Gastrocnemius medialis (tissue), 4 donors: ENCODE data around the gene CAPZB. TPM values are rescaled to one million over a fixed set of nuclear protein-coding genes. Genes with fewer than 3 reads are reported as not detected.

ENCODE experiments used
- ATAC-seq, 2 donors: fragments of 150-250 bp; one replicate each; pipeline ENCODE4 v1.9.1; 2016
- DNase-seq, 2 donors: peaks; one replicate each; pipeline ENCODE4 v3.0.0-alpha.2; 2019
- H3K27ac ChIP-seq, 4 donors: fragments of 200-600 bp; sonication (generic); 1 replicate in 1 of 4; 2 replicates in 3 of 4; pipeline ENCODE4 v1.5.1; 2016 to 2018; ENCODE audit warnings: mild to moderate bottlenecking in 2 of 4, moderate library complexity in 1 of 4
- H3K27me3 ChIP-seq, 3 donors: fragments of 200-600 bp; sonication (generic) in 2 of 3; 1 replicate in 1 of 3; 2 replicates in 2 of 3; pipeline versions ENCODE4 v1.5.1 to v1.6.0; 2016 to 2019; ENCODE audit warnings: mild to moderate bottlenecking in 1 of 3, moderate library complexity in 1 of 3
- H3K36me3 ChIP-seq, 2 donors: fragments of 200-600 bp; sonication (generic) in 1 of 2; one replicate each; pipeline ENCODE4 v1.5.1; 2017 to 2018
- H3K4me1 ChIP-seq, 2 donors: fragments of 200-600 bp; sonication (generic) in 1 of 2; one replicate each; pipeline ENCODE4 v1.5.1; 2016 to 2017; ENCODE audit warnings: mild to moderate bottlenecking in 2 of 2
- H3K4me3 ChIP-seq, 4 donors: fragments of 200-600 bp; sonication (generic) in 3 of 4; 1 replicate in 1 of 4; 2 replicates in 3 of 4; pipeline ENCODE4 v1.5.1; 2016 to 2019; ENCODE audit warnings: mild to moderate bottlenecking in 2 of 4
- H3K9me3 ChIP-seq, 3 donors: fragments of 200-600 bp; sonication (generic) in 2 of 3; 1 replicate in 1 of 3; 2 replicates in 2 of 3; pipeline ENCODE4 v1.5.1; 2016 to 2019
- POLR2A ChIP-seq, 2 donors: fragments of 450-650 bp; IDR thresholded peaks; one replicate each; pipeline ENCODE4 v1.6.1; 2017; ENCODE audit warnings: antibody characterized with exemption in 2 of 2, mild to moderate bottlenecking in 2 of 2, moderate library complexity in 2 of 2
- in situ Hi-C, 4 donors: fragments of 200-750 bp; cut with MboI; loops; one replicate each; pipeline versions ENCODE4 v1.15.0 to v1.8.0; 2017; ENCODE audit warnings: low sequenced_read_pairs in 4 of 4
- intact Hi-C: fragments of 100-400 bp; cut with DNase I; formaldehyde crosslinking; loops from one replicate; pipeline ENCODE4 v1.15.1; 2023; ENCODE audit warnings: low total_unique reads
- total RNA-seq, 4 donors: library from RNA; depleted of rRNA; stranded (reverse); fragments of >200 nt; gene quantifications; one replicate each; pipeline versions ENCODE4 v1.1.0 to v1.2.3, GENCODE V29; 2016
- TF ChIP-seq, protein P1 (sequence below), 5 experiments: fragments of 450-650 bp in 3 of 5; fragments of 200-600 bp in 2 of 5; sonication (generic) in 2 of 5; IDR thresholded peaks in 4 of 5; conservative IDR thresholded peaks in 1 of 5; 1 replicate in 4 of 5; 2 replicates in 1 of 5; pipeline ENCODE4 v1.5.1; 2016 to 2019; ENCODE audit warnings: antibody characterized with exemption in 5 of 5, mild to moderate bottlenecking in 3 of 5, moderate library complexity in 3 of 5

Gene CAPZB
- total RNA-seq, 4 donors from 2014 or later, result 48.6 to 93.8 (median 74.9) TPM

- DNase-seq (no peak), ATAC-seq (no peak)
- Histone ChIP-seq H3K27ac (no peak overlapping the region), H3K4me3 (no peak overlapping the region), H3K4me1 (peaks cover 45 to 49% of the 10 kb centered on the region in 2 donors), H3K9me3 (no peaks in the 10 kb centered on the region), H3K27me3 (no peaks in the 10 kb centered on the region), H3K36me3 (no peaks in the 10 kb centered on the region)
- in situ Hi-C loops (no loop called here), intact Hi-C loops (no loop called here)
- TF ChIP-seq, protein P1, sequence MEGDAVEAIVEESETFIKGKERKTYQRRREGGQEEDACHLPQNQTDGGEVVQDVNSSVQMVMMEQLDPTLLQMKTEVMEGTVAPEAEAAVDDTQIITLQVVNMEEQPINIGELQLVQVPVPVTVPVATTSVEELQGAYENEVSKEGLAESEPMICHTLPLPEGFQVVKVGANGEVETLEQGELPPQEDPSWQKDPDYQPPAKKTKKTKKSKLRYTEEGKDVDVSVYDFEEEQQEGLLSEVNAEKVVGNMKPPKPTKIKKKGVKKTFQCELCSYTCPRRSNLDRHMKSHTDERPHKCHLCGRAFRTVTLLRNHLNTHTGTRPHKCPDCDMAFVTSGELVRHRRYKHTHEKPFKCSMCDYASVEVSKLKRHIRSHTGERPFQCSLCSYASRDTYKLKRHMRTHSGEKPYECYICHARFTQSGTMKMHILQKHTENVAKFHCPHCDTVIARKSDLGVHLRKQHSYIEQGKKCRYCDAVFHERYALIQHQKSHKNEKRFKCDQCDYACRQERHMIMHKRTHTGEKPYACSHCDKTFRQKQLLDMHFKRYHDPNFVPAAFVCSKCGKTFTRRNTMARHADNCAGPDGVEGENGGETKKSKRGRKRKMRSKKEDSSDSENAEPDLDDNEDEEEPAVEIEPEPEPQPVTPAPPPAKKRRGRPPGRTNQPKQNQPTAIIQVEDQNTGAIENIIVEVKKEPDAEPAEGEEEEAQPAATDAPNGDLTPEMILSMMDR (IDR thresholded peaks at IDR 0.05 in 4 of 5, conservative IDR thresholded peaks at IDR 0.05 in 1 of 5), result no peak
- no peak for TF ChIP-seq POLR2A (IDR thresholded peaks at IDR 0.05)
These were observed 73.7 kb downstream of the CAPZB start for GRCh38 chr1:19411612-19412011.

DNA sequence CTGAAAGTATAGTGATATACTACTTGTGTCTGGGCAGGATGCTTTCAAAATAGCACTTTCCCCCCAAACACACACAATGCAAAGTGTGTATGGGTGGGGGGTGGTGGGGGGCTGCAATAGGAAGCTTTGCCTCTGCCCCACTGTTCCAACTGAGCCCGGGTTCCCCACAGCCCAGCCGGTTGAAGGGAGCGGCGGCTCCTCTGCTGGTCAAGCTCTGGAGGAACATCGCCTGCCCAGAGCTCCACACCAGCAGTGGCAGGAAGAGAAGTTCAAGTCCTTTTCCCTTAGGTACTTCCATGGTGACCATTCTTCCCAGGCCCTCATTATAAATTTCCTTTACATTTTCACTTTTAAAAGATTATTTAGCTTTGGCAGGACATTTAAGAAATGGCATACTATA, 74.9 kb downstream of the CAPZB start:
- no peaks in the 10 kb centered on the region for H3K27me3 ChIP-seq
- DNase-seq, result no peak
- peaks cover 45 to 50% of the 10 kb centered on the region in 2 donors for H3K4me1 ChIP-seq
- no peak overlapping the region for H3K27ac ChIP-seq
- no peak for TF ChIP-seq POLR2A (IDR thresholded peaks at IDR 0.05)
- TF ChIP-seq, protein P1 (IDR thresholded peaks at IDR 0.05 in 4 of 5, conservative IDR thresholded peaks at IDR 0.05 in 1 of 5), result no peak
- ATAC-seq, result no peak
- no peaks in the 10 kb centered on the region for H3K9me3 ChIP-seq
- in situ Hi-C loops, result no loop called here
- H3K36me3 ChIP-seq, result no peaks in the 10 kb centered on the region
- no peak overlapping the region for H3K4me3 ChIP-seq
- intact Hi-C loops, result no loop called here

DNA sequence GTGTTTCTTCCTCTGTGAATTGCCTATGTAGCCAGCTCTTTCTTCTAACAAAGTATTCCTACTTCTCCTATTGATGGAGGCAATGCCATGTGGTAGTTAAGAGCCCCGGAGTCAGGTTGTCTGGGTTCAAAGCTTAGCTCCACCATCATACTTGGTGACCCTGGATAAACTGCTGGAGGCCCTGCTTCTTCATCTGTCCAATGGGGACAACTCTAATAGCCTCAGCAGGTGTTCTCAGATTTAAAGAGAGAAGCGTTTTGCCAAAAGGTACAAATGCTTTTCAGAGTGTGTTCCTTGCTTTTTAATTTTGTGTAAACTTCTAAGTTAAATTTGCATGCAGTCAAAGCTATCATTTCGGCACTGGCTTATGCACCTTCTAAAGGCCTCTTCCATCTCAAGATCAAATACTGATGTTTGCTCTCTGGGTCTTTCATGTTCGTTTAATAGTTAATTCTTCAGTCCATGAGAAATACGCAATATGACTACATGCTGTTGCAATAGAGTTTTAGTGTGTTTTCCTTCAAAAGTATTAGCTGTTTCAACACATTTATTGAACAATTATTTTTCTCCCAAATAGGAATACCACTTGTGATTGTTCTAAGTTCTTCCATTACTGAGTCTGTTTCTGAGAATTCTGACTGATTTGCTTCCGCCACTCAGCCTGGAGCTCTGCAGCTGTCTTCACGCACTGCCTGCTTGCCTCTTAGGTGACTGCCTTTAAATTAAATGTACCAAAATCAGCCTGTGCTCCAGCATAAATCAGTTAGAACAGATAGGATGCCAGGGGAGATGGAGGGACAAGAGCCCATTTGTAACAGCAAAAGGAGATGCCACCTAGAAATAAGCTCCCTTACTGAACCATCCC, 75.6 kb downstream of the CAPZB start:
- Histone ChIP-seq H3K4me3 (no peak overlapping the region), H3K27me3 (no peaks in the 10 kb centered on the region), H3K9me3 (no peaks in the 10 kb centered on the region), H3K27ac (no peak overlapping the region), H3K4me1 (peaks cover 42 to 49% of the 10 kb centered on the region in 2 donors), H3K36me3 (no peaks in the 10 kb centered on the region)
- intact Hi-C loops, result no loop called here
- ATAC-seq, result no peak
- TF ChIP-seq, protein P1 (IDR thresholded peaks at IDR 0.05 in 4 of 5, conservative IDR thresholded peaks at IDR 0.05 in 1 of 5), result no peak
- TF ChIP-seq POLR2A (IDR thresholded peaks at IDR 0.05), result no peak
- in situ Hi-C loops, result no loop called here
- DNase-seq, result no peak

DNA sequence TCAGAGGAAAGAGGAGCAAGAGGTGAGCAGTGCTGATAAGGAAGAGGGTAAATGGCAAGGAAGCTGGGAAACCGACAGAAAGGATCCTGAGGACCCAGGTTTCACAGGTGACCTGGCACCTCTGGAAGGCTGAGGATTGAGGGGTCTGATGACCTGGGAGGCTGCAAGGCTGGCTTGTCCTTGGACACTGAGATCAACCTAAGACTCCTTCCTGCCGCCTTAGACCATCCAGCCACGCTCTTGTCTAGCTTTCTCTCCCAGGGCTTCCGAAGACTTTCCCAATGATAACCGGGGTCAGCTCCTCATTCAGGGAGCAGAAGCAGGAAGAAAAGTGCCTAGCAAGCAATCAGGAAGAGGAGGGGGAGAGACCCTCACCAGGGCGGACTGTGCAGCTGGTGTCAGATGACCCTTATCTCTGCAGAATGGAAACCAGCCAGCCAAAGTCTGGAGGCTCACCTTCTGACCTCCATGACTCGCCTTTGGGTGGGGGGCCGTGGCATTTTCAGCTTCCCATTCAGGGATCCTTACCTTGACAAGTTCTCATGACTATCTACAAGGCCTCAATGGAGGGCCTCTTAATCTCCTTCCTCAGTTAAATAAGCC, 77.7 kb downstream of the CAPZB start:
- in situ Hi-C loops (no loop called here), intact Hi-C loops (no loop called here)
- Histone ChIP-seq H3K4me1 (peaks cover 26 to 28% of the 10 kb centered on the region in 2 donors), H3K4me3 (no peak overlapping the region), H3K9me3 (no peaks in the 10 kb centered on the region), H3K27ac (no peak overlapping the region), H3K27me3 (no peaks in the 10 kb centered on the region), H3K36me3 (no peaks in the 10 kb centered on the region)
- TF ChIP-seq POLR2A (IDR thresholded peaks at IDR 0.05), result no peak
- TF ChIP-seq, protein P1 (IDR thresholded peaks at IDR 0.05 in 4 of 5, conservative IDR thresholded peaks at IDR 0.05 in 1 of 5), result no peak
- ATAC-seq (no peak), DNase-seq (no peak)
